ENCODE measurements around the gene KIAA0040.

Gene KIAA0040

GRCh38 chr1:175155936-175156335 lies 36.6 kb downstream of the KIAA0040 start:
- Histone ChIP-seq H3K27ac (ENCODE audit: poor library complexity, severe bottlenecking) (no peak overlapping the region), H3K4me3 (ENCODE audit: severe bottlenecking) (no peak overlapping the region), H3K36me3 (ENCODE audit: low read depth) (peaks cover 15% of the 10 kb centered on the region; the same call in 1 of the 2 replicates), H3K9me3 (ENCODE audit: severe bottlenecking) (no peaks in the 10 kb centered on the region), H3K27me3 (ENCODE audit: insufficient read depth, poor library complexity, severe bottlenecking) (peaks cover 24% of the 10 kb centered on the region), H3K4me1 (ENCODE audit: insufficient read depth, poor library complexity, severe bottlenecking) (no peaks in the 10 kb centered on the region)
- DNase-seq (ENCODE audit: low spot score) (no peak), ATAC-seq (ENCODE audit: low read depth) (no peak)
- TF ChIP-seq CTCF (IDR thresholded peaks at IDR 0.05; ENCODE audit: poor library complexity, severe bottlenecking): no peak

GRCh38 chr1:175155473-175155856 lies 37.1 kb downstream of the KIAA0040 start:
- no peak for TF ChIP-seq CTCF (IDR thresholded peaks at IDR 0.05; ENCODE audit: poor library complexity, severe bottlenecking)
- peaks cover 24% of the 10 kb centered on the region for H3K27me3 ChIP-seq (ENCODE audit: insufficient read depth, poor library complexity, severe bottlenecking)
- H3K27ac ChIP-seq (ENCODE audit: poor library complexity, severe bottlenecking): no peak overlapping the region
- ATAC-seq (ENCODE audit: low read depth): no peak
- H3K4me3 ChIP-seq (ENCODE audit: severe bottlenecking): no peak overlapping the region
- H3K36me3 ChIP-seq (ENCODE audit: low read depth): peaks cover 11% of the 10 kb centered on the region; the same call in 1 of the 2 replicates
- H3K4me1 ChIP-seq (ENCODE audit: insufficient read depth, poor library complexity, severe bottlenecking): no peaks in the 10 kb centered on the region
- H3K9me3 ChIP-seq (ENCODE audit: severe bottlenecking): no peaks in the 10 kb centered on the region
- no peak for DNase-seq (ENCODE audit: low spot score)

GRCh38 chr1:175154629-175155472 lies 37.7 kb downstream of the KIAA0040 start:
- no peaks in the 10 kb centered on the region for H3K4me1 ChIP-seq (ENCODE audit: insufficient read depth, poor library complexity, severe bottlenecking)
- no peaks in the 10 kb centered on the region for H3K9me3 ChIP-seq (ENCODE audit: severe bottlenecking)
- peaks cover 24% of the 10 kb centered on the region for H3K27me3 ChIP-seq (ENCODE audit: insufficient read depth, poor library complexity, severe bottlenecking)
- DNase-seq (ENCODE audit: low spot score) (no peak), ATAC-seq (ENCODE audit: low read depth) (peak; percentile 41; the same call in 2 of the 3 replicates)
- TF ChIP-seq CTCF (IDR thresholded peaks at IDR 0.05; ENCODE audit: poor library complexity, severe bottlenecking): peak; percentile 91
- H3K4me3 ChIP-seq (ENCODE audit: severe bottlenecking): no peak overlapping the region
- no peak overlapping the region for H3K27ac ChIP-seq (ENCODE audit: poor library complexity, severe bottlenecking)
- H3K36me3 ChIP-seq (ENCODE audit: low read depth): peaks cover 10% of the 10 kb centered on the region; the same call in 1 of the 2 replicates

- Histone ChIP-seq H3K9me3 (ENCODE audit: severe bottlenecking) (no peaks in the 10 kb centered on the region), H3K27me3 (ENCODE audit: insufficient read depth, poor library complexity, severe bottlenecking) (peaks cover 24% of the 10 kb centered on the region), H3K27ac (ENCODE audit: poor library complexity, severe bottlenecking) (no peak overlapping the region), H3K4me1 (ENCODE audit: insufficient read depth, poor library complexity, severe bottlenecking) (no peaks in the 10 kb centered on the region), H3K4me3 (ENCODE audit: severe bottlenecking) (no peak overlapping the region), H3K36me3 (ENCODE audit: low read depth) (no peaks in the 10 kb centered on the region)
- peak; percentile 45; the same call in 1 of the 3 replicates for ATAC-seq (ENCODE audit: low read depth)
- peak; percentile 94 for TF ChIP-seq CTCF (IDR thresholded peaks at IDR 0.05; ENCODE audit: poor library complexity, severe bottlenecking)
- DNase-seq (ENCODE audit: low spot score): no peak
Measured at GRCh38 chr1:175152006-175152652, 40.4 kb downstream of the KIAA0040 start.
